Stomach (tissue), 9 donors: ENCODE measurements around the gene LGALS12. TPM values are rescaled to one million over a fixed set of nuclear protein-coding genes. Genes with fewer than 3 reads are reported as not detected.

Experiments used
- DNase-seq, 2 donors: peaks; one replicate each; pipeline versions ENCODE4 v3.0.0 to v3.0.0-alpha.2; 2013 to 2019
- H3K27ac ChIP-seq, 5 donors: fragments of 200-600 bp in 4 of 5; sonication (generic) in 4 of 5; one replicate each; pipeline ENCODE4 v1.5.1; 2013 to 2019; ENCODE audit warnings: mild to moderate bottlenecking in 1 of 5, moderate library complexity in 1 of 5
- H3K27me3 ChIP-seq, 3 donors: fragments of 200-600 bp; sonication (generic); one replicate each; pipeline ENCODE4 v1.5.1; 2017 to 2019; ENCODE audit warnings: mixed run types in 1 of 3
- H3K36me3 ChIP-seq, 4 donors: fragments of 200-600 bp; sonication (generic); 1 replicate in 3 of 4; 2 replicates in 1 of 4; pipeline ENCODE4 v1.5.1; 2016 to 2019
- H3K4me1 ChIP-seq, 4 donors: fragments of 200-600 bp; sonication (generic); one replicate each; pipeline ENCODE4 v1.5.1; 2016 to 2019
- H3K4me3 ChIP-seq, 4 donors: fragments of 200-600 bp; sonication (generic) in 3 of 4; one replicate each; pipeline ENCODE4 v1.5.1; 2016 to 2019; ENCODE audit warnings: mild to moderate bottlenecking in 1 of 4
- H3K9me3 ChIP-seq, 4 donors: fragments of 200-600 bp; sonication (generic); one replicate each; pipeline ENCODE4 v1.5.1; 2016 to 2019
- EP300 ChIP-seq: sonication (generic); formaldehyde crosslinking; IDR thresholded peaks from one replicate; pipeline ENCODE4 v1.6.1; 2017; ENCODE audit warnings: antibody characterized with exemption
- POLR2A ChIP-seq, 4 donors: fragments of 450-650 bp; IDR thresholded peaks; one replicate each; pipeline ENCODE4 v1.6.1; 2016; ENCODE audit warnings: antibody characterized with exemption in 4 of 4, control low read depth in 2 of 4, mild to moderate bottlenecking in 1 of 4, moderate library complexity in 1 of 4
- POLR2AphosphoS5 ChIP-seq, 3 donors: sonication (generic); formaldehyde crosslinking; IDR thresholded peaks; one replicate each; pipeline ENCODE4 v1.6.1; 2016; ENCODE audit warnings: antibody characterized with exemption in 3 of 3
- WGBS, 5 donors: extraction: QIAGEN DNeasy Blood & Tissue Kit in 3 of 5; methylation state at CpG; one replicate each; pipeline versions ENCODE4 v1.1.5 to v1.1.7; 2013 to 2018; 5-methylcytosine and 5-hydroxymethylcytosine counted together
- intact Hi-C: fragments of 100-400 bp; cut with DNase I; formaldehyde crosslinking; loops from one replicate; pipeline ENCODE4 v1.15.1; 2023; ENCODE audit warnings: low total_unique reads
- polyA plus RNA-seq, 3 donors: library from polyadenylated mRNA; stranded (reverse); fragments of 200-250 nt; gene quantifications; one replicate each; pipeline ENCODE4 v1.2.3, GENCODE V29; 2013
- total RNA-seq, 5 donors: library from RNA; depleted of rRNA; stranded (reverse); fragments of >200 nt; gene quantifications; one replicate each; pipeline versions ENCODE4 v1.1.0 to v1.2.3, GENCODE V29; 2014 to 2016
- TF ChIP-seq, protein P1 (sequence below), 7 experiments: fragments of 450-650 bp in 4 of 7; fragments of 200-600 bp in 3 of 7; sonication (generic) in 3 of 7; IDR thresholded peaks; one replicate each; pipeline ENCODE4 v1.5.1; 2016 to 2019; ENCODE audit warnings: antibody characterized with exemption in 7 of 7, control low read depth in 2 of 7, mild to moderate bottlenecking in 1 of 7
- donor health status: healthy with polysubstance abuse.
- donor health status: Bipolar disorder and iron deficiency.
- donor health status: healthy.

LGALS12 gene
- total and polyA plus RNA-seq, 8 donors, result 0.38 to 1.1 (median 0.49) TPM; not detected in 4

DNA sequence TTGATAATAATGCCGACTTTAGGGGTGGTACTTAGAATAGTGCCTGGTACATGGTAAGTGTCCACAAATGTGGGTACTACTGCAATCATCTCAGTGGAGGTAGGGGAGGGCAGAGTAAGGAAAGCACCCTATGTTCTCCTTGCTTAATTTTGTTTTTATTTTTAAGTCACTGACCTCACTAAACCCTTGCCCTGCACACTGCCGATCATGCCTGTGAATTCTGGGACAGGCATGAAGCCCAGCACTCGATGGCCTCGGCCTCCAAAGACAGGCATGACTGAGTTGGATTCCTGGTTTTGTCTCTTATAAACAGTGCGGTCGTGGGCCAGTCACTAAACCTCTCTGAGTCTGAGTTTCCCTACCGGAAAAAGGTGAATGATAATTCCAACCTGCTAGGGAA, 6.9 kb downstream of the LGALS12 start:
- Histone ChIP-seq H3K4me1 (peaks cover 0 to 13% (median 11%) of the 10 kb centered on the region in 4 donors), H3K36me3 (no peaks in the 10 kb centered on the region), H3K27me3 (no peaks in the 10 kb centered on the region), H3K9me3 (no peaks in the 10 kb centered on the region), H3K27ac (no peak overlapping the region), H3K4me3 (no peak overlapping the region)
- no peak for TF ChIP-seq EP300
- TF ChIP-seq POLR2AphosphoS5 (IDR thresholded peaks at IDR 0.05), result no peak
- TF ChIP-seq, protein P1, sequence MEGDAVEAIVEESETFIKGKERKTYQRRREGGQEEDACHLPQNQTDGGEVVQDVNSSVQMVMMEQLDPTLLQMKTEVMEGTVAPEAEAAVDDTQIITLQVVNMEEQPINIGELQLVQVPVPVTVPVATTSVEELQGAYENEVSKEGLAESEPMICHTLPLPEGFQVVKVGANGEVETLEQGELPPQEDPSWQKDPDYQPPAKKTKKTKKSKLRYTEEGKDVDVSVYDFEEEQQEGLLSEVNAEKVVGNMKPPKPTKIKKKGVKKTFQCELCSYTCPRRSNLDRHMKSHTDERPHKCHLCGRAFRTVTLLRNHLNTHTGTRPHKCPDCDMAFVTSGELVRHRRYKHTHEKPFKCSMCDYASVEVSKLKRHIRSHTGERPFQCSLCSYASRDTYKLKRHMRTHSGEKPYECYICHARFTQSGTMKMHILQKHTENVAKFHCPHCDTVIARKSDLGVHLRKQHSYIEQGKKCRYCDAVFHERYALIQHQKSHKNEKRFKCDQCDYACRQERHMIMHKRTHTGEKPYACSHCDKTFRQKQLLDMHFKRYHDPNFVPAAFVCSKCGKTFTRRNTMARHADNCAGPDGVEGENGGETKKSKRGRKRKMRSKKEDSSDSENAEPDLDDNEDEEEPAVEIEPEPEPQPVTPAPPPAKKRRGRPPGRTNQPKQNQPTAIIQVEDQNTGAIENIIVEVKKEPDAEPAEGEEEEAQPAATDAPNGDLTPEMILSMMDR (IDR thresholded peaks at IDR 0.05), result no peak
- TF ChIP-seq POLR2A (IDR thresholded peaks at IDR 0.05), result no peak
- no peak for DNase-seq
- intact Hi-C loops, result no loop called here
- WGBS, 5 donors, result 87 to 95% (median 91%) methylated on average over 7 of the region's 7 CpGs

DNA sequence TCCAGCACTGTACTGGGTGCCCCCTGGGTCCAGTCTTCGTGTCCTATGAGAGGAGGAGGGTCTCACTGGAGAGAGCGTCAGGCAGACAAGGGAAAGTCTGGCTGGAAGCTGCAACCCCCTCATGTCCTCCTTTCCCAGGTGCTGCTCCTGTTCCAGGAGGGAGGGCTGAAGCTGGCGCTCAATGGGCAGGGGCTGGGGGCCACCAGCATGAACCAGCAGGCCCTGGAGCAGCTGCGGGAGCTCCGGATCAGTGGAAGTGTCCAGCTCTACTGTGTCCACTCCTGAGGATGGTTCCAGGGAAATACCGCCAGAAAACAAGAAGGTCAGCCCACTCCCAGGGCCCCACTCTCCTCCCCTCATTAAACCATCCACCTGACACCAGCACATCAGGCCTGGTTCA, 10.2 kb downstream of the LGALS12 start:
- H3K27me3 ChIP-seq, result no peaks in the 10 kb centered on the region
- intact Hi-C loops, result no loop called here
- H3K36me3 ChIP-seq, result no peaks in the 10 kb centered on the region
- H3K9me3 ChIP-seq, result no peaks in the 10 kb centered on the region
- no peak overlapping the region for H3K27ac ChIP-seq
- peaks cover 0 to under 1% (median under 1%) of the 10 kb centered on the region in 4 donors for H3K4me1 ChIP-seq
- 95 to 98% (median 97%) methylated on average over 5 to 6 of the region's 6 CpGs for WGBS, 5 donors
- H3K4me3 ChIP-seq, result no peak overlapping the region
- TF ChIP-seq EP300, result no peak
- no peak for TF ChIP-seq POLR2AphosphoS5 (IDR thresholded peaks at IDR 0.05)
- TF ChIP-seq, protein P1 (IDR thresholded peaks at IDR 0.05), result no peak
- TF ChIP-seq POLR2A (IDR thresholded peaks at IDR 0.05), result no peak
- no peak for DNase-seq

DNA sequence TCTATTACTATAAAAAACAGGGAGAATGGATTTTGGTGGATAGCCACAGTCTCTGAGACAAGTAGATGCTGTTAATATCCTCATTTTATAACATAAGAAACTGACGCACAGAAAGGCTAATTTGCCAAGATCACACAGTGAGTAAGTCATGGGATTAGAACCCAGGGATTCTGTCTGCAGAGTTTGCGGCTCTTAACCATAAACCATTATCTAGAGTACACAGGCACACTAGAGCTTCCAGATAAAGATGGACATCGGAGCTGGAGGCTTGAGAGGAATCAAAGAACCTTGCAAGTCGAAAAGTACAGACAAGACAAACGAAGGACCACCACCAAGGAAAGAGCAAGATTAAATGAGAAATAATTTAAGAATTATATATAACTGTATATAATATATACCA, 11.3 kb downstream of the LGALS12 start:
- 83 to 90% (median 89%) methylated on average over 5 of the region's 5 CpGs for WGBS, 5 donors
- no peaks in the 10 kb centered on the region for H3K9me3 ChIP-seq

DNA sequence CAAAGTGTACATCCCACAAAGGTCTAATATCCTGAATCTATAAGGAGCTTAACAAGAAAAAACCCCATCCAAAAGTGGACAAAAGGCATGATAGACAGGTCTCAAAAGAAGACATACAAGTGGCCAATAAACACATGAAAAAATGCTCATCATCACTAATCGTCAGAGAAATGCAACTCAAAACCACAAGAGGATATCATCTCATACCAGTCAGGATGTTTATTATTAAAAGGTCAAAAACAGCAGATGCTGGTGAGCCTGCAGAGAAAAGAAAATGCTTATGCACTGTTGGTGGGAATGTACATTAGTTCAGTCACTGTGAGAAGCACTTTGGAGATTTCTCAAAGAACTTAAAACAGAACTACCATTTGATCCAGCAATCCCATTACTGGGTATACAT, 12.7 kb downstream of the LGALS12 start:
- intact Hi-C loops, result no loop called here
- Histone ChIP-seq H3K36me3 (no peaks in the 10 kb centered on the region), H3K27ac (no peak overlapping the region), H3K4me3 (no peak overlapping the region), H3K27me3 (no peaks in the 10 kb centered on the region), H3K9me3 (peaks cover 0 to 7% (median 2%) of the 10 kb centered on the region in 4 donors), H3K4me1 (no peaks in the 10 kb centered on the region)
- TF ChIP-seq POLR2A (IDR thresholded peaks at IDR 0.05) (no peak), EP300 (no peak), POLR2AphosphoS5 (IDR thresholded peaks at IDR 0.05) (no peak)
- TF ChIP-seq, protein P1 (IDR thresholded peaks at IDR 0.05), result no peak
- no peak for DNase-seq
- 37 to 61% (median 45%) methylated on average over 1 of the region's 1 CpG for WGBS, 5 donors

More for the DNA sequence above, 11.3 kb downstream of the LGALS12 start:
- H3K36me3 ChIP-seq, result no peaks in the 10 kb centered on the region
- H3K27me3 ChIP-seq, result no peaks in the 10 kb centered on the region
- H3K4me1 ChIP-seq, result no peaks in the 10 kb centered on the region
- no peak for TF ChIP-seq POLR2A (IDR thresholded peaks at IDR 0.05)
- no peak for TF ChIP-seq POLR2AphosphoS5 (IDR thresholded peaks at IDR 0.05)
- TF ChIP-seq, protein P1 (IDR thresholded peaks at IDR 0.05), result no peak
- no peak for TF ChIP-seq EP300
- H3K4me3 ChIP-seq, result no peak overlapping the region
- no peak overlapping the region for H3K27ac ChIP-seq
- DNase-seq, result no peak
- intact Hi-C loops, result no loop called here
